OCI-LY1 (cell line): Measurements from ENCODE around the gene NUDCD3.

Experiments used
- H2AFZ ChIP-seq: fragments of 200-600 bp; sonication (generic), shearing (Covaris generic); 2 replicates; pipeline ENCODE4 v1.6.0; 2014; ENCODE audit warnings: antibody characterized with exemption, mild to moderate bottlenecking, low read length
- H3F3A ChIP-seq: fragments of 200-600 bp; sonication (generic), shearing (Covaris generic); 2 replicates; pipeline ENCODE4 v1.6.0; 2014; ENCODE audit warnings: mild to moderate bottlenecking, antibody characterized with exemption, low read length, moderate library complexity; ENCODE audit not compliant: insufficient read depth
- H3K27ac ChIP-seq: fragments of 200-600 bp; sonication (generic); 2 replicates; pipeline ENCODE4 v1.5.1; 2014; ENCODE audit warnings: low read length, mixed run types, mild to moderate bottlenecking, low read depth; ENCODE audit not compliant: poor library complexity, severe bottlenecking
- H3K27me3 ChIP-seq: fragments of 200-600 bp; sonication (generic); 2 replicates; pipeline ENCODE4 v1.6.0; 2014; ENCODE audit warnings: antibody characterized with exemption, mild to moderate bottlenecking, low read length, moderate library complexity; ENCODE audit not compliant: insufficient read depth
- H3K36me3 ChIP-seq: fragments of 200-600 bp; sonication (generic); 2 replicates; pipeline ENCODE4 v1.6.1; 2014; ENCODE audit warnings: mild to moderate bottlenecking, antibody characterized with exemption, low read length, moderate library complexity, mixed read lengths; ENCODE audit not compliant: insufficient read depth
- H3K4me1 ChIP-seq: fragments of 200-600 bp; sonication (generic); 2 replicates; pipeline ENCODE4 v1.5.1; 2014; ENCODE audit warnings: mild to moderate bottlenecking, low read length, moderate library complexity; ENCODE audit not compliant: insufficient read depth, severe bottlenecking
- H3K4me2 ChIP-seq: fragments of 200-600 bp; sonication (generic), shearing (Covaris generic); 2 replicates; pipeline ENCODE4 v1.6.1; 2014; ENCODE audit warnings: low read length
- H3K4me3 ChIP-seq: fragments of 200-600 bp; sonication (generic); 2 replicates; pipeline ENCODE4 v1.5.1; 2014; ENCODE audit warnings: low read length, low read depth, mild to moderate bottlenecking, mixed read lengths; ENCODE audit not compliant: poor library complexity, severe bottlenecking
- H3K79me2 ChIP-seq: fragments of 200-600 bp; shearing (Covaris generic); 2 replicates; pipeline ENCODE4 v1.6.1; 2016; ENCODE audit warnings: mixed run types, low read length, mixed read lengths; ENCODE audit not compliant: insufficient read depth
- H3K9ac ChIP-seq: fragments of 200-600 bp; sonication (generic), shearing (Covaris generic); 2 replicates; pipeline ENCODE4 v1.6.1; 2014; ENCODE audit warnings: mild to moderate bottlenecking, low read length, mixed read lengths
- H3K9me2 ChIP-seq: fragments of 200-600 bp; sonication (generic), shearing (Covaris generic); 2 replicates; pipeline ENCODE4 v1.6.1; 2014; ENCODE audit warnings: low read depth, mild to moderate bottlenecking, low read length, mixed read lengths
- H3K9me3 ChIP-seq: fragments of 200-600 bp; shearing (Covaris generic); 2 replicates; pipeline ENCODE4 v1.6.1; 2014; ENCODE audit warnings: low read length, mixed read lengths
- H4K20me1 ChIP-seq: fragments of 200-600 bp; sonication (generic), shearing (Covaris generic); 2 replicates; pipeline ENCODE4 v1.6.0; 2016; ENCODE audit warnings: mild to moderate bottlenecking, low read length; ENCODE audit not compliant: insufficient read depth
- EZH2 ChIP-seq: fragments of 200-600 bp; sonication (generic), shearing (Covaris generic); IDR thresholded peaks from 2 replicates; pipeline ENCODE4 v1.8.0; 2017; ENCODE audit warnings: borderline replicate concordance, mixed run types, mild to moderate bottlenecking, antibody characterized with exemption, low read length, moderate library complexity, mixed read lengths
- TF ChIP-seq, protein P1 (sequence below): fragments of 200-600 bp; sonication (generic), shearing (Covaris generic); IDR thresholded peaks from 2 replicates; pipeline ENCODE4 v1.5.1; 2017; ENCODE audit warnings: mild to moderate bottlenecking, antibody characterized with exemption, low read length, moderate library complexity, mixed read lengths

NUDCD3 gene

DNA sequence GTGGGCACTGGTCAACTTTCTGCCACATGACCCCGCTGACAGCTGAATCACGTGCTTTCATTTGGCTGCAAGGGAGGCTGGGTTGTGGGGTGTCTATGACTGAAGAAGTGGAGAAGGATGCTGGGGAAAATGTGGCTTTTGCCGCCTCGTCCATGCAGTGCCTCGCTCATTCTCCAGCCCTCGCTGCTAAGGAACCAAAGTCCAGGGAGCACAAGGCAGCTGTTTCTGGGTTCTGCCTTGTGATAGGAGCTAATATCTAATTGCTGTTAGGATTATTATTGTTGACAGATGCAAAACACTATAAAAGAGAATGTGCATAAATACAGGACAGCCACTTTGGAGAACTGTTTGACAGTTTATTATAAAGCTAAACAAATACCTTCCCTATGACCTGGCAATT lies 160.1 kb downstream of the NUDCD3 start:
- H3K4me3 ChIP-seq: no peak overlapping the region
- no peaks in the 10 kb centered on the region for H3K36me3 ChIP-seq
- H3K9ac ChIP-seq: no peak overlapping the region
- no peaks in the 10 kb centered on the region for H4K20me1 ChIP-seq
- H3K4me1 ChIP-seq: no peaks in the 10 kb centered on the region
- TF ChIP-seq, protein P1, sequence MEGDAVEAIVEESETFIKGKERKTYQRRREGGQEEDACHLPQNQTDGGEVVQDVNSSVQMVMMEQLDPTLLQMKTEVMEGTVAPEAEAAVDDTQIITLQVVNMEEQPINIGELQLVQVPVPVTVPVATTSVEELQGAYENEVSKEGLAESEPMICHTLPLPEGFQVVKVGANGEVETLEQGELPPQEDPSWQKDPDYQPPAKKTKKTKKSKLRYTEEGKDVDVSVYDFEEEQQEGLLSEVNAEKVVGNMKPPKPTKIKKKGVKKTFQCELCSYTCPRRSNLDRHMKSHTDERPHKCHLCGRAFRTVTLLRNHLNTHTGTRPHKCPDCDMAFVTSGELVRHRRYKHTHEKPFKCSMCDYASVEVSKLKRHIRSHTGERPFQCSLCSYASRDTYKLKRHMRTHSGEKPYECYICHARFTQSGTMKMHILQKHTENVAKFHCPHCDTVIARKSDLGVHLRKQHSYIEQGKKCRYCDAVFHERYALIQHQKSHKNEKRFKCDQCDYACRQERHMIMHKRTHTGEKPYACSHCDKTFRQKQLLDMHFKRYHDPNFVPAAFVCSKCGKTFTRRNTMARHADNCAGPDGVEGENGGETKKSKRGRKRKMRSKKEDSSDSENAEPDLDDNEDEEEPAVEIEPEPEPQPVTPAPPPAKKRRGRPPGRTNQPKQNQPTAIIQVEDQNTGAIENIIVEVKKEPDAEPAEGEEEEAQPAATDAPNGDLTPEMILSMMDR: no peak
- no peak for TF ChIP-seq EZH2
- no peaks in the 10 kb centered on the region for H3K9me2 ChIP-seq
- no peaks in the 10 kb centered on the region for H3K27me3 ChIP-seq
- no peaks in the 10 kb centered on the region for H3K9me3 ChIP-seq
- H3K27ac ChIP-seq: no peak overlapping the region
- no peak overlapping the region for H3K4me2 ChIP-seq
- H3K79me2 ChIP-seq: no peaks in the 10 kb centered on the region
- H3F3A ChIP-seq: no peaks in the 10 kb centered on the region
- H2AFZ ChIP-seq: no peak overlapping the region

GRCh38 chr7:44329888-44330287 lies 160.6 kb downstream of the NUDCD3 start:
- Histone ChIP-seq H3K9ac (no peak overlapping the region), H3K79me2 (no peaks in the 10 kb centered on the region), H3F3A (no peaks in the 10 kb centered on the region), H3K4me2 (no peak overlapping the region), H4K20me1 (no peaks in the 10 kb centered on the region), H3K27me3 (no peaks in the 10 kb centered on the region), H3K4me1 (no peaks in the 10 kb centered on the region), H3K36me3 (no peaks in the 10 kb centered on the region), H2AFZ (no peak overlapping the region), H3K9me2 (no peaks in the 10 kb centered on the region), H3K27ac (no peak overlapping the region), H3K9me3 (no peaks in the 10 kb centered on the region), H3K4me3 (no peak overlapping the region)
- no peak for TF ChIP-seq EZH2
- TF ChIP-seq, protein P1: no peak
